GM23338 (cell line): ENCODE data around the gene PPA1. TPM values are rescaled to one million over a fixed set of nuclear protein-coding genes. Genes with fewer than 3 reads are reported as not detected.

ENCODE experiments used
- ATAC-seq: fragments of 200-7000 bp; cut with Tn5 transposase; 3 replicates; pipeline ENCODE4 v1.9.1; 2020
- DNase-seq: peaks from one replicate; pipeline ENCODE4 v3.0.0-alpha.2; 2015; ENCODE audit warnings: low spot score
- H2AFZ ChIP-seq: fragments of 200-600 bp; sonication (generic); 2 replicates; pipeline ENCODE4 v1.8.0; 2016; ENCODE audit warnings: antibody characterized with exemption, mild to moderate bottlenecking, moderate library complexity
- H3F3A ChIP-seq: fragments of 200-600 bp; sonication (generic); replicated peaks from 2 replicates; pipeline ENCODE4 v1.8.0; 2017; ENCODE audit warnings: antibody characterized with exemption, mixed run types, low read depth
- H3K27ac ChIP-seq: fragments of 200-600 bp; sonication (generic); 2 replicates; pipeline ENCODE4 v1.6.1; 2016; ENCODE audit warnings: low read depth
- H3K27me3 ChIP-seq: fragments of 200-600 bp; sonication (generic); 2 replicates; pipeline ENCODE4 v1.8.0; 2016; ENCODE audit warnings: mild to moderate bottlenecking, mixed run types, moderate library complexity; ENCODE audit not compliant: insufficient read depth
- H3K36me3 ChIP-seq: fragments of 200-600 bp; sonication (generic); 2 replicates; pipeline ENCODE4 v1.8.0; 2016; ENCODE audit warnings: mild to moderate bottlenecking; ENCODE audit not compliant: insufficient read depth
- H3K4me1 ChIP-seq: fragments of 200-600 bp; sonication (generic); 2 replicates; pipeline ENCODE4 v1.8.0; 2016; ENCODE audit warnings: mild to moderate bottlenecking, moderate library complexity; ENCODE audit not compliant: insufficient read depth
- H3K4me2 ChIP-seq: fragments of 200-600 bp; sonication (generic); 2 replicates; pipeline ENCODE4 v1.7.1; 2017; ENCODE audit warnings: mixed run types
- H3K4me3 ChIP-seq: fragments of 200-600 bp; sonication (generic); 2 replicates; pipeline ENCODE4 v1.6.1; 2016; ENCODE audit warnings: mixed run types
- H3K79me2 ChIP-seq: fragments of 200-600 bp; sonication (generic); replicated peaks from 2 replicates; pipeline ENCODE4 v1.8.0; 2017; ENCODE audit warnings: mild to moderate bottlenecking; ENCODE audit not compliant: insufficient read depth
- H3K9me2 ChIP-seq: fragments of 200-600 bp; sonication (generic); 2 replicates; pipeline ENCODE4 v1.8.0; 2017; ENCODE audit not compliant: insufficient read depth
- H4K20me1 ChIP-seq: fragments of 200-600 bp; sonication (generic); replicated peaks from 2 replicates; pipeline ENCODE4 v1.8.0; 2017; ENCODE audit warnings: mild to moderate bottlenecking; ENCODE audit not compliant: insufficient read depth
- H3K27ac Mint-ChIP-seq: 2 replicates; pipeline ENCODE4 v1.8.0; 2020; ENCODE audit warnings: inconsistent platforms, mild to moderate bottlenecking, moderate library complexity, mixed read lengths
- H3K27me3 Mint-ChIP-seq: 3 replicates; pipeline ENCODE4 v1.8.0; 2022; ENCODE audit warnings: low read depth, mild to moderate bottlenecking, moderate library complexity, mixed read lengths, inconsistent platforms; ENCODE audit not compliant: insufficient read depth, poor library complexity
- H3K36me3 Mint-ChIP-seq: 3 replicates; pipeline ENCODE4 v1.8.0; 2021; ENCODE audit warnings: low read depth, mild to moderate bottlenecking, inconsistent platforms, moderate library complexity, mixed read lengths
- H3K4me1 Mint-ChIP-seq: 3 replicates; pipeline ENCODE4 v1.8.0; 2020; ENCODE audit warnings: mild to moderate bottlenecking, inconsistent platforms, mixed read lengths
- H3K4me3 Mint-ChIP-seq: 3 replicates; pipeline ENCODE4 v1.8.0; 2021; ENCODE audit warnings: moderate library complexity, mild to moderate bottlenecking, inconsistent platforms, mixed read lengths
- H3K9me3 Mint-ChIP-seq: 3 replicates; pipeline ENCODE4 v1.8.0; 2020; ENCODE audit warnings: moderate library complexity, mild to moderate bottlenecking, inconsistent platforms, mixed read lengths
- EZH2 ChIP-seq: fragments of 200-600 bp; sonication (generic); IDR thresholded peaks from one replicate; pipeline ENCODE4 v1.8.0; 2017; ENCODE audit warnings: antibody characterized with exemption, mild to moderate bottlenecking, low read depth; ENCODE audit not compliant: unreplicated experiment
- EZH2phosphoT487 ChIP-seq: fragments of 200-600 bp; sonication (generic); IDR thresholded peaks from one replicate; pipeline ENCODE4 v1.8.1; 2018; ENCODE audit warnings: antibody characterized with exemption; ENCODE audit not compliant: unreplicated experiment
- JUNB ChIP-seq: IDR thresholded peaks from one replicate; pipeline ENCODE4 v1.6.1; 2016; ENCODE audit warnings: antibody characterized with exemption; ENCODE audit not compliant: unreplicated experiment
- NANOG ChIP-seq: IDR thresholded peaks from 2 replicates; pipeline ENCODE4 v1.6.1; 2016; ENCODE audit warnings: antibody characterized with exemption, borderline replicate concordance
- POLR2AphosphoS5 ChIP-seq: IDR thresholded peaks from 2 replicates; pipeline ENCODE4 v1.6.1; 2016; ENCODE audit warnings: antibody characterized with exemption, low read depth
- STAT1 ChIP-seq: IDR thresholded peaks from one replicate; pipeline ENCODE4 v1.6.1; 2016; ENCODE audit warnings: antibody characterized with exemption; ENCODE audit not compliant: unreplicated experiment
- ZNF114 ChIP-seq: fragments of 250-450 bp; sonication (Bioruptor Pico); IDR thresholded peaks from 2 replicates; pipeline ENCODE4 v1.5.0; 2020; ENCODE audit warnings: mild to moderate bottlenecking, moderate library complexity
- polyA plus RNA-seq: library from polyadenylated mRNA; unstranded; fragments of >200 nt; fragmentation: Nextera tagmentation; extraction: Ambion mirVana; gene quantifications from 2 replicates; pipeline ENCODE4 v1.2.1, GENCODE V29; 2016
- total RNA-seq: library from RNA; depleted of rRNA; stranded (reverse); fragments of >200 nt; shearing (Covaris generic); gene quantifications from 2 replicates; pipeline ENCODE4 v1.2.3, GENCODE V29; 2014
- TF ChIP-seq, protein P1 (sequence below): fragments of 250-450 bp; sonication (Bioruptor Pico); IDR thresholded peaks from 2 replicates; pipeline ENCODE4 v1.5.0; 2020; ENCODE audit warnings: mild to moderate bottlenecking, moderate library complexity
- TF ChIP-seq, protein P2 (sequence below): IDR thresholded peaks from 2 replicates; pipeline ENCODE4 v1.6.1; 2016; ENCODE audit warnings: antibody characterized with exemption

PPA1 gene
- total and polyA plus RNA-seq, 2 experiments from 2014 or later = 135 to 228 TPM

DNA sequence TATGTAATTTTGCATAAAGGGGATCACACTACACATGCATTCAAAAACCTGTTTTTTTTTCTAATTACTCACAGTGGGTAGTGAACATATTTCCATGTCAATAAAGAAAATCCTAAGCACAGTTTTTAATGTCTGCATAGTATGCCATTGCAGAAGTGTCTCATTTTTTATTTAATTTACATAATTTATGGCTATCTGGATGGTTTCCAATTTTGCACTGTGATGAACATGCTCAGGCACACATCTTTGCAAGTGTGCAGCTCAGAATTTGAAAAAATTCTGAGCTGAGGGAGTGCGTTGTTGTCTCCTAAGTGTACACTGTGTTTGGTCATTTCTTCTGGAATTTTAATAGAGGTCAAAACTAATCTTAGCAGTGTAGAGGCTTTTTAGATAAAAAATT, 48.4 kb upstream of the PPA1 start (continued):
- TF ChIP-seq, protein P1, sequence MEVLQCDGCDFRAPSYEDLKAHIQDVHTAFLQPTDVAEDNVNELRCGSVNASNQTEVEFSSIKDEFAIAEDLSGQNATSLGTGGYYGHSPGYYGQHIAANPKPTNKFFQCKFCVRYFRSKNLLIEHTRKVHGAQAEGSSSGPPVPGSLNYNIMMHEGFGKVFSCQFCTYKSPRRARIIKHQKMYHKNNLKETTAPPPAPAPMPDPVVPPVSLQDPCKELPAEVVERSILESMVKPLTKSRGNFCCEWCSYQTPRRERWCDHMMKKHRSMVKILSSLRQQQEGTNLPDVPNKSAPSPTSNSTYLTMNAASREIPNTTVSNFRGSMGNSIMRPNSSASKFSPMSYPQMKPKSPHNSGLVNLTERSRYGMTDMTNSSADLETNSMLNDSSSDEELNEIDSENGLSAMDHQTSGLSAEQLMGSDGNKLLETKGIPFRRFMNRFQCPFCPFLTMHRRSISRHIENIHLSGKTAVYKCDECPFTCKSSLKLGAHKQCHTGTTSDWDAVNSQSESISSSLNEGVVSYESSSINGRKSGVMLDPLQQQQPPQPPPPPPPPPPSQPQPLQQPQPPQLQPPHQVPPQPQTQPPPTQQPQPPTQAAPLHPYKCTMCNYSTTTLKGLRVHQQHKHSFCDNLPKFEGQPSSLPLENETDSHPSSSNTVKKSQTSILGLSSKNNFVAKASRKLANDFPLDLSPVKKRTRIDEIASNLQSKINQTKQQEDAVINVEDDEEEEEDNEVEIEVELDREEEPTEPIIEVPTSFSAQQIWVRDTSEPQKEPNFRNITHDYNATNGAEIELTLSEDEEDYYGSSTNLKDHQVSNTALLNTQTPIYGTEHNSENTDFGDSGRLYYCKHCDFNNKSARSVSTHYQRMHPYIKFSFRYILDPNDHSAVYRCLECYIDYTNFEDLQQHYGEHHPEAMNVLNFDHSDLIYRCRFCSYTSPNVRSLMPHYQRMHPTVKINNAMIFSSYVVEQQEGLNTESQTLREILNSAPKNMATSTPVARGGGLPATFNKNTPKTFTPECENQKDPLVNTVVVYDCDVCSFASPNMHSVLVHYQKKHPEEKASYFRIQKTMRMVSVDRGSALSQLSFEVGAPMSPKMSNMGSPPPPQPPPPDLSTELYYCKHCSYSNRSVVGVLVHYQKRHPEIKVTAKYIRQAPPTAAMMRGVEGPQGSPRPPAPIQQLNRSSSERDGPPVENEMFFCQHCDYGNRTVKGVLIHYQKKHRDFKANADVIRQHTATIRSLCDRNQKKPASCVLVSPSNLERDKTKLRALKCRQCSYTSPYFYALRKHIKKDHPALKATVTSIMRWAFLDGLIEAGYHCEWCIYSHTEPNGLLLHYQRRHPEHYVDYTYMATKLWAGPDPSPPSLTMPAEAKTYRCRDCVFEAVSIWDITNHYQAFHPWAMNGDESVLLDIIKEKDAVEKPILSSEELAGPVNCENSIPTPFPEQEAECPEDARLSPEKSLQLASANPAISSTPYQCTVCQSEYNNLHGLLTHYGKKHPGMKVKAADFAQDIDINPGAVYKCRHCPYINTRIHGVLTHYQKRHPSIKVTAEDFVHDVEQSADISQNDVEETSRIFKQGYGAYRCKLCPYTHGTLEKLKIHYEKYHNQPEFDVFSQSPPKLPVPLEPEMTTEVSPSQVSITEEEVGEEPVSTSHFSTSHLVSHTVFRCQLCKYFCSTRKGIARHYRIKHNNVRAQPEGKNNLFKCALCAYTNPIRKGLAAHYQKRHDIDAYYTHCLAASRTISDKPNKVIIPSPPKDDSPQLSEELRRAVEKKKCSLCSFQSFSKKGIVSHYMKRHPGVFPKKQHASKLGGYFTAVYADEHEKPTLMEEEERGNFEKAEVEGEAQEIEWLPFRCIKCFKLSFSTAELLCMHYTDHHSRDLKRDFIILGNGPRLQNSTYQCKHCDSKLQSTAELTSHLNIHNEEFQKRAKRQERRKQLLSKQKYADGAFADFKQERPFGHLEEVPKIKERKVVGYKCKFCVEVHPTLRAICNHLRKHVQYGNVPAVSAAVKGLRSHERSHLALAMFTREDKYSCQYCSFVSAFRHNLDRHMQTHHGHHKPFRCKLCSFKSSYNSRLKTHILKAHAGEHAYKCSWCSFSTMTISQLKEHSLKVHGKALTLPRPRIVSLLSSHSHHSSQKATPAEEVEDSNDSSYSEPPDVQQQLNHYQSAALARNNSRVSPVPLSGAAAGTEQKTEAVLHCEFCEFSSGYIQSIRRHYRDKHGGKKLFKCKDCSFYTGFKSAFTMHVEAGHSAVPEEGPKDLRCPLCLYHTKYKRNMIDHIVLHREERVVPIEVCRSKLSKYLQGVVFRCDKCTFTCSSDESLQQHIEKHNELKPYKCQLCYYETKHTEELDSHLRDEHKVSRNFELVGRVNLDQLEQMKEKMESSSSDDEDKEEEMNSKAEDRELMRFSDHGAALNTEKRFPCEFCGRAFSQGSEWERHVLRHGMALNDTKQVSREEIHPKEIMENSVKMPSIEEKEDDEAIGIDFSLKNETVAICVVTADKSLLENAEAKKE (CRISPR knock-in tag) = no peak
- TF ChIP-seq EZH2phosphoT487 = no peak
- no peak for TF ChIP-seq NANOG
- no peak for TF ChIP-seq ZNF114 (CRISPR knock-in tag)
- no peak for TF ChIP-seq JUNB

DNA sequence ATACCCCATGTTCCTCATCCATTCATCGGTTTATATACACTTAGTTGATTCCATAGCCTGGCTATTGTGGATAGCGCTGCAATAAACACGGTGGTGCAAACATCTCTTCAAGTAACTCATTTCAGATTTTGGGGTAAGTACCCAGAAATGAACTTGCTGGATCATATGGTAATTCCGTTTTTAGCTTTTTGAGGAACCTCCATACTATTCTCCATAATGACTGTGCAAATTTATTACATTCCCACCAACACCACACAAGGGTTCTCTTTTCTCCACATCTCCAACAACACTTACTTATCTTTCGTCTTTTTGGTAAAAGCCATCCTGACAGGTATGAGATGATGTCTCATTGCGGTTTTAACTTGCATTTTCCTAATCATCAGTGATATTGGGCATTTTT, 46.9 kb upstream of the PPA1 start:
- H2AFZ ChIP-seq = no peak overlapping the region
- H3F3A ChIP-seq = no peaks in the 10 kb centered on the region; the same call in 1 of the 2 replicates
- Mint-ChIP-seq H3K9me3 (no peaks in the 10 kb centered on the region), H3K4me1 (no peaks in the 10 kb centered on the region; the same call in 2 of the 3 replicates), H3K4me3 (no peak overlapping the region), H3K36me3 (no peaks in the 10 kb centered on the region), H3K27ac (no peak overlapping the region), H3K27me3 (peaks cover 21% of the 10 kb centered on the region)
- no peaks in the 10 kb centered on the region for H3K79me2 ChIP-seq
- H3K4me1 ChIP-seq = no peaks in the 10 kb centered on the region; the same call in 1 of the 2 replicates
- ATAC-seq (no peak), DNase-seq (no peak)
- H4K20me1 ChIP-seq = peaks cover 5% of the 10 kb centered on the region; the same call in 1 of the 2 replicates
- H3K9me2 ChIP-seq = no peaks in the 10 kb centered on the region
- H3K27me3 ChIP-seq = peaks cover 40% of the 10 kb centered on the region
- TF ChIP-seq POLR2AphosphoS5 (no peak), STAT1 (no peak), EZH2phosphoT487 (no peak), EZH2 (no peak)
- TF ChIP-seq, protein P1 (CRISPR knock-in tag) = no peak
- TF ChIP-seq, protein P2, sequence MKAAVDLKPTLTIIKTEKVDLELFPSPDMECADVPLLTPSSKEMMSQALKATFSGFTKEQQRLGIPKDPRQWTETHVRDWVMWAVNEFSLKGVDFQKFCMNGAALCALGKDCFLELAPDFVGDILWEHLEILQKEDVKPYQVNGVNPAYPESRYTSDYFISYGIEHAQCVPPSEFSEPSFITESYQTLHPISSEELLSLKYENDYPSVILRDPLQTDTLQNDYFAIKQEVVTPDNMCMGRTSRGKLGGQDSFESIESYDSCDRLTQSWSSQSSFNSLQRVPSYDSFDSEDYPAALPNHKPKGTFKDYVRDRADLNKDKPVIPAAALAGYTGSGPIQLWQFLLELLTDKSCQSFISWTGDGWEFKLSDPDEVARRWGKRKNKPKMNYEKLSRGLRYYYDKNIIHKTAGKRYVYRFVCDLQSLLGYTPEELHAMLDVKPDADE = no peak
- no peak overlapping the region for H3K27ac ChIP-seq
- H3K36me3 ChIP-seq = no peaks in the 10 kb centered on the region
- H3K4me2 ChIP-seq = no peak overlapping the region
- no peak overlapping the region for H3K4me3 ChIP-seq
